K562 (cell line): ENCODE measurements around the gene DNAH8.

Experiments
- ATF1 ChIP-seq, 2 experiments: fragments of 450-650 bp in 1 of 2; IDR thresholded peaks; 2 replicates each; pipeline ENCODE4 v1.6.1; 2016; ENCODE audit warnings: missing compliant biosample characterization in 1 of 2, missing genetic modification characterization in 1 of 2
- CTCF ChIP-seq, 3 experiments: IDR thresholded peaks in 2 of 3; conservative IDR thresholded peaks in 1 of 3; 2 replicates each; pipeline ENCODE4 v1.5.1; 2011 to 2012; ENCODE audit warnings: low read length in 3 of 3, mild to moderate bottlenecking in 3 of 3, control low read depth in 2 of 3, improper control_type of control experiment in 1 of 3, inconsistent platforms in 1 of 3, low read depth in 1 of 3, mixed read lengths in 1 of 3, moderate library complexity in 1 of 3; ENCODE audit not compliant: insufficient read depth in 2 of 3
- EZH2 ChIP-seq: IDR thresholded peaks from 2 replicates; pipeline ENCODE4 v1.6.1; 2012; ENCODE audit warnings: low read depth, mild to moderate bottlenecking, inconsistent platforms, low read length, borderline replicate concordance
- FOXA1 ChIP-seq: fragments of 450-650 bp; IDR thresholded peaks from 2 replicates; pipeline ENCODE4 v1.6.1; 2016; ENCODE audit warnings: mild to moderate bottlenecking, borderline replicate concordance
- NELFE ChIP-seq: IDR thresholded peaks from 2 replicates; pipeline ENCODE4 v1.6.1; 2011; ENCODE audit warnings: mild to moderate bottlenecking; ENCODE audit not compliant: insufficient read depth, insufficient read length
- NRF1 ChIP-seq, 2 experiments: fragments of 450-650 bp; IDR thresholded peaks in 1 of 2; conservative IDR thresholded peaks in 1 of 2; 2 replicates each; pipeline ENCODE4 v1.6.1; 2014; ENCODE audit warnings: mild to moderate bottlenecking in 2 of 2
- POU5F1 ChIP-seq: fragments of 150-350 bp; IDR thresholded peaks from 2 replicates; pipeline ENCODE4 v1.6.1; 2014; ENCODE audit warnings: borderline replicate concordance, low read length, low read depth, mild to moderate bottlenecking; ENCODE audit not compliant: partially characterized antibody
- RBBP5 ChIP-seq: fragments of 200-600 bp; sonication (generic); IDR thresholded peaks from 2 replicates; pipeline ENCODE4 v1.6.1; 2012; ENCODE audit warnings: borderline replicate concordance, mild to moderate bottlenecking, low read length, control low read depth, inconsistent platforms; ENCODE audit not compliant: insufficient read depth, poor library complexity, severe bottlenecking
- SREBF2 ChIP-seq: sonication (generic); formaldehyde crosslinking; IDR thresholded peaks from 2 replicates; pipeline ENCODE4 v1.4.0; 2020; ENCODE audit warnings: mild to moderate bottlenecking, missing genetic modification reagents
- TEAD4 ChIP-seq, 2 experiments: sonication (generic) in 1 of 2; formaldehyde crosslinking in 1 of 2; IDR thresholded peaks; 2 replicates each; pipeline versions ENCODE4 v1.6.1 to v1.8.0; 2012 to 2022; ENCODE audit warnings: borderline replicate concordance in 1 of 2, inconsistent platforms in 1 of 2, low read length in 1 of 2, mild to moderate bottlenecking in 1 of 2, missing genetic modification reagents in 1 of 2
- ZBTB26 ChIP-seq: fragments of 450-650 bp; formaldehyde crosslinking; IDR thresholded peaks from 2 replicates; pipeline ENCODE4 v1.4.0; 2022; ENCODE audit warnings: missing genetic modification characterization
- ZNF263 ChIP-seq: sonication (generic); formaldehyde crosslinking; IDR thresholded peaks from 2 replicates; pipeline ENCODE4 v1.8.0; 2022; ENCODE audit warnings: mild to moderate bottlenecking, missing genetic modification reagents, borderline replicate concordance
- ZNF354B ChIP-seq: fragments of 250-450 bp; sonication (Bioruptor Pico); IDR thresholded peaks from 2 replicates; pipeline ENCODE4 v1.4.0; 2020
- TF ChIP-seq, protein P1 (sequence below), 2 experiments: fragments of 450-650 bp; formaldehyde crosslinking in 1 of 2; IDR thresholded peaks; 2 replicates each; pipeline versions ENCODE4 v1.4.0 to v1.6.1; 2014 to 2020; ENCODE audit warnings: mild to moderate bottlenecking in 2 of 2, borderline replicate concordance in 1 of 2, low read depth in 1 of 2

GRCh38 chr6:38803129-38803528 lies 88.0 kb downstream of the DNAH8 start:
- TF ChIP-seq RBBP5: no peak
- no peak for TF ChIP-seq ZBTB26
- no peak for TF ChIP-seq NELFE
- TF ChIP-seq EZH2: no peak
- TF ChIP-seq POU5F1: no peak
- TF ChIP-seq ATF1 (CRISPR knock-in tag; IDR thresholded peaks at IDR 0.05): no peak
- TF ChIP-seq ATF1 (tag; IDR thresholded peaks at IDR 0.05): no peak
- no peak for TF ChIP-seq NRF1 (conservative IDR thresholded peaks at IDR 0.05 in 1 of 2, IDR thresholded peaks at IDR 0.05 in 1 of 2)
- TF ChIP-seq TEAD4 (IDR thresholded peaks at IDR 0.05; ENCODE audit: low read length): no peak
- TF ChIP-seq TEAD4 (CRISPR knock-in tag; IDR thresholded peaks at IDR 0.05; ENCODE audit: borderline replicate concordance): no peak
- TF ChIP-seq, protein P1, sequence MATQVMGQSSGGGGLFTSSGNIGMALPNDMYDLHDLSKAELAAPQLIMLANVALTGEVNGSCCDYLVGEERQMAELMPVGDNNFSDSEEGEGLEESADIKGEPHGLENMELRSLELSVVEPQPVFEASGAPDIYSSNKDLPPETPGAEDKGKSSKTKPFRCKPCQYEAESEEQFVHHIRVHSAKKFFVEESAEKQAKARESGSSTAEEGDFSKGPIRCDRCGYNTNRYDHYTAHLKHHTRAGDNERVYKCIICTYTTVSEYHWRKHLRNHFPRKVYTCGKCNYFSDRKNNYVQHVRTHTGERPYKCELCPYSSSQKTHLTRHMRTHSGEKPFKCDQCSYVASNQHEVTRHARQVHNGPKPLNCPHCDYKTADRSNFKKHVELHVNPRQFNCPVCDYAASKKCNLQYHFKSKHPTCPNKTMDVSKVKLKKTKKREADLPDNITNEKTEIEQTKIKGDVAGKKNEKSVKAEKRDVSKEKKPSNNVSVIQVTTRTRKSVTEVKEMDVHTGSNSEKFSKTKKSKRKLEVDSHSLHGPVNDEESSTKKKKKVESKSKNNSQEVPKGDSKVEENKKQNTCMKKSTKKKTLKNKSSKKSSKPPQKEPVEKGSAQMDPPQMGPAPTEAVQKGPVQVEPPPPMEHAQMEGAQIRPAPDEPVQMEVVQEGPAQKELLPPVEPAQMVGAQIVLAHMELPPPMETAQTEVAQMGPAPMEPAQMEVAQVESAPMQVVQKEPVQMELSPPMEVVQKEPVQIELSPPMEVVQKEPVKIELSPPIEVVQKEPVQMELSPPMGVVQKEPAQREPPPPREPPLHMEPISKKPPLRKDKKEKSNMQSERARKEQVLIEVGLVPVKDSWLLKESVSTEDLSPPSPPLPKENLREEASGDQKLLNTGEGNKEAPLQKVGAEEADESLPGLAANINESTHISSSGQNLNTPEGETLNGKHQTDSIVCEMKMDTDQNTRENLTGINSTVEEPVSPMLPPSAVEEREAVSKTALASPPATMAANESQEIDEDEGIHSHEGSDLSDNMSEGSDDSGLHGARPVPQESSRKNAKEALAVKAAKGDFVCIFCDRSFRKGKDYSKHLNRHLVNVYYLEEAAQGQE (IDR thresholded peaks at IDR 0.05; ENCODE audit: borderline replicate concordance): no peak
- TF ChIP-seq, protein P1 (CRISPR knock-in tag; IDR thresholded peaks at IDR 0.05; ENCODE audit: low read depth): no peak
- no peak for TF ChIP-seq FOXA1
- no peak for TF ChIP-seq SREBF2 (CRISPR knock-in tag)
- TF ChIP-seq CTCF (IDR thresholded peaks at IDR 0.05 in 2 of 3, conservative IDR thresholded peaks at IDR 0.05 in 1 of 3; ENCODE audit: insufficient read depth in 2 of 3, low read depth in 1 of 3, low read length in 3 of 3): no peak
- TF ChIP-seq ZNF354B (CRISPR knock-in tag): no peak
- TF ChIP-seq ZNF263: no peak
